HEK293 (cell line): Measurements from ENCODE around the gene TNFRSF8.

Experiments
- CTCF ChIA-PET: fragments of 350-600 bp; formaldehyde crosslinking; extraction: SDS; loops from one replicate; lab custom pipeline; 2021; ENCODE audit warnings: antibody characterized with exemption; lab: Yijun Ruan, JAX
- POLR2A ChIA-PET: fragments of 300-600 bp; formaldehyde crosslinking; extraction: SDS; loops from one replicate; lab custom pipeline; 2020; ENCODE audit warnings: antibody characterized with exemption, inconsistent platforms; lab: Yijun Ruan, JAX
- H3K27ac ChIP-seq: fragments of 200-500 bp; sonication (Bioruptor generic); 2 replicates; pipeline ENCODE4 v1.5.1; 2014; ENCODE audit warnings: low read depth, low read length, control low read depth, inconsistent platforms; ENCODE audit errors: extremely low read depth
- H3K36me3 ChIP-seq, 2 experiments: fragments of 200-500 bp in 1 of 2; sonication (Bioruptor generic) in 1 of 2; 1 replicate in 1 of 2; 2 replicates in 1 of 2; pipeline ENCODE4 v1.5.1; 2014 to 2017; ENCODE audit warnings: inconsistent platforms in 2 of 2, low read length in 2 of 2; ENCODE audit not compliant: control insufficient read depth in 2 of 2, insufficient read depth in 1 of 2
- H3K4me1 ChIP-seq: fragments of 200-500 bp; sonication (Bioruptor generic); 2 replicates; pipeline ENCODE4 v1.5.1; 2014; ENCODE audit warnings: mild to moderate bottlenecking, low read length, inconsistent platforms; ENCODE audit not compliant: control insufficient read depth, insufficient read depth
- H3K4me3 ChIP-seq: 2 replicates; pipeline ENCODE4 v1.5.1; 2011; ENCODE audit warnings: low read depth, mild to moderate bottlenecking, control low read depth, low read length, moderate library complexity
- H3K9me3 ChIP-seq: fragments of 200-500 bp; sonication (Bioruptor generic); 2 replicates; pipeline ENCODE4 v1.5.1; 2014; ENCODE audit warnings: low read depth, low read length, inconsistent platforms; ENCODE audit not compliant: control insufficient read depth, insufficient read depth
- BCL6B ChIP-seq: fragments of 450-650 bp; formaldehyde crosslinking; IDR thresholded peaks from 2 replicates; pipeline ENCODE4 v1.5.1; 2017; ENCODE audit warnings: missing biosample characterization, missing genetic modification characterization
- GLIS1 ChIP-seq: fragments of 450-650 bp; formaldehyde crosslinking; IDR thresholded peaks from 2 replicates; pipeline ENCODE4 v1.5.1; 2016; ENCODE audit warnings: missing biosample characterization, missing genetic modification characterization
- KLF8 ChIP-seq: fragments of 450-650 bp; formaldehyde crosslinking; IDR thresholded peaks from 2 replicates; pipeline ENCODE4 v1.5.1; 2016; ENCODE audit warnings: missing biosample characterization, missing genetic modification characterization
- PATZ1 ChIP-seq: fragments of 450-650 bp; formaldehyde crosslinking; IDR thresholded peaks from 2 replicates; pipeline ENCODE4 v1.5.1; 2016; ENCODE audit warnings: missing biosample characterization, missing genetic modification characterization
- PRDM1 ChIP-seq: fragments of 450-650 bp; formaldehyde crosslinking; IDR thresholded peaks from 2 replicates; pipeline ENCODE4; 2016; ENCODE audit warnings: missing biosample characterization, missing genetic modification characterization
- PRDM10 ChIP-seq: fragments of 450-650 bp; formaldehyde crosslinking; IDR thresholded peaks from 2 replicates; pipeline ENCODE4 v1.5.1; 2016; ENCODE audit warnings: missing biosample characterization, missing genetic modification characterization
- SP2 ChIP-seq: fragments of 450-650 bp; formaldehyde crosslinking; IDR thresholded peaks from 2 replicates; pipeline ENCODE4 v1.5.1; 2016; ENCODE audit warnings: missing biosample characterization, missing genetic modification characterization
- SP7 ChIP-seq: fragments of 450-650 bp; formaldehyde crosslinking; IDR thresholded peaks from 2 replicates; pipeline ENCODE4 v1.5.1; 2016; ENCODE audit warnings: missing biosample characterization, missing genetic modification characterization
- ZFP69B ChIP-seq: fragments of 450-650 bp; formaldehyde crosslinking; IDR thresholded peaks from 2 replicates; pipeline ENCODE4 v1.5.1; 2016; ENCODE audit warnings: missing biosample characterization, missing genetic modification characterization
- ZIC2 ChIP-seq: fragments of 450-650 bp; formaldehyde crosslinking; IDR thresholded peaks from 2 replicates; pipeline ENCODE4 v1.5.1; 2016; ENCODE audit warnings: missing biosample characterization, missing genetic modification characterization
- ZNF121 ChIP-seq: fragments of 450-650 bp; formaldehyde crosslinking; IDR thresholded peaks from 2 replicates; pipeline ENCODE4 v1.5.1; 2016; ENCODE audit warnings: missing biosample characterization, missing genetic modification characterization
- ZNF18 ChIP-seq: fragments of 450-650 bp; formaldehyde crosslinking; IDR thresholded peaks from 2 replicates; pipeline ENCODE4 v1.5.1; 2016; ENCODE audit warnings: missing biosample characterization, missing genetic modification characterization
- ZNF184 ChIP-seq: fragments of 450-650 bp; IDR thresholded peaks from 2 replicates; pipeline ENCODE4 v1.5.1; 2018; ENCODE audit warnings: missing biosample characterization, mild to moderate bottlenecking, missing genetic modification characterization
- ZNF266 ChIP-seq: fragments of 450-650 bp; formaldehyde crosslinking; IDR thresholded peaks from 2 replicates; pipeline ENCODE4 v1.5.1; 2016; ENCODE audit warnings: missing biosample characterization, missing genetic modification characterization, low read depth
- ZNF335 ChIP-seq: fragments of 450-650 bp; formaldehyde crosslinking; conservative IDR thresholded peaks from 2 replicates; pipeline ENCODE4 v1.5.1; 2016; ENCODE audit warnings: missing biosample characterization, missing genetic modification characterization
- ZNF341 ChIP-seq: fragments of 450-650 bp; formaldehyde crosslinking; IDR thresholded peaks from 2 replicates; pipeline ENCODE4; 2016; ENCODE audit warnings: low read depth, missing biosample characterization, missing genetic modification characterization
- ZNF366 ChIP-seq: fragments of 450-650 bp; formaldehyde crosslinking; conservative IDR thresholded peaks from 2 replicates; pipeline ENCODE4 v1.5.1; 2016; ENCODE audit warnings: missing biosample characterization, missing genetic modification characterization
- ZNF513 ChIP-seq: fragments of 450-650 bp; IDR thresholded peaks from 2 replicates; pipeline ENCODE4 v1.5.1; 2018; ENCODE audit warnings: missing biosample characterization, missing genetic modification characterization
- ZNF580 ChIP-seq: fragments of 450-650 bp; formaldehyde crosslinking; IDR thresholded peaks from 2 replicates; pipeline ENCODE4 v1.5.1; 2016; ENCODE audit warnings: missing biosample characterization, missing genetic modification characterization
- ZNF600 ChIP-seq: fragments of 450-650 bp; formaldehyde crosslinking; IDR thresholded peaks from 2 replicates; pipeline ENCODE4 v1.5.1; 2016; ENCODE audit warnings: missing biosample characterization, missing genetic modification characterization
- ZNF629 ChIP-seq: fragments of 450-650 bp; formaldehyde crosslinking; IDR thresholded peaks from 2 replicates; pipeline ENCODE4 v1.5.1; 2017; ENCODE audit warnings: missing biosample characterization, missing genetic modification characterization
- ZNF639 ChIP-seq: fragments of 450-650 bp; formaldehyde crosslinking; IDR thresholded peaks from 2 replicates; pipeline ENCODE4 v1.5.1; 2016; ENCODE audit warnings: missing biosample characterization, missing genetic modification characterization
- ZNF654 ChIP-seq: fragments of 450-650 bp; formaldehyde crosslinking; IDR thresholded peaks from 2 replicates; pipeline ENCODE4 v1.5.1; 2016; ENCODE audit warnings: low read depth, missing biosample characterization, missing genetic modification characterization
- ZNF677 ChIP-seq: fragments of 450-650 bp; IDR thresholded peaks from 2 replicates; pipeline ENCODE4 v1.5.0; 2018; ENCODE audit warnings: missing biosample characterization, mild to moderate bottlenecking, missing genetic modification characterization, moderate library complexity
- ZNF76 ChIP-seq: fragments of 450-650 bp; formaldehyde crosslinking; IDR thresholded peaks from 2 replicates; pipeline ENCODE4; 2016; ENCODE audit warnings: low read depth, missing biosample characterization, missing genetic modification characterization, borderline replicate concordance

Gene TNFRSF8

GRCh38 chr1:12052008-12052573 is 11.0 kb upstream of the TNFRSF8 start:
- Histone ChIP-seq H3K36me3 (no peaks in the 10 kb centered on the region), H3K27ac (no peak overlapping the region), H3K9me3 (no peaks in the 10 kb centered on the region), H3K4me1 (no peaks in the 10 kb centered on the region), H3K4me3 (no peak overlapping the region)
- ChIA-PET CTCF (interaction anchor here (0.9 to 2.3 kb wide), 3 partner anchors 27 to 214 kb away, joined by 3 to 15 read pairs (median 3); no protein-coding TSS in a partner anchor), POLR2A (interaction anchor here (0.9 kb wide), 1 partner anchor 33 kb away, joined by 3 read pairs; the partner anchor contains the start of gene MIIP)
- peak; percentile 41; the same call in 1 of the 2 replicates for TF ChIP-seq ZNF600
- TF ChIP-seq ZNF184 (tag by site-specific recombination), result peak; percentile 59; the same call in 1 of the 2 replicates
- 0 out of 2 replicates have a peak, but pooled peaks have one; percentile 28 for TF ChIP-seq ZNF366 (tag by site-specific recombination)
- TF ChIP-seq ZNF18, result no peak
- 0 out of 2 replicates have a peak, but pooled peaks have one; percentile 14 for TF ChIP-seq ZNF76
- peak; percentile 42 for TF ChIP-seq SP2 (tag by site-specific recombination)
- TF ChIP-seq KLF8 (tag by site-specific recombination), result peak; percentile 43
- TF ChIP-seq ZNF677, result no peak
- peak; percentile 65; the same call in 1 of the 2 replicates for TF ChIP-seq ZFP69B (tag by site-specific recombination)
- peak; percentile 30; the same call in 1 of the 2 replicates for TF ChIP-seq SP7 (tag by site-specific recombination)
- TF ChIP-seq ZNF639 (tag by site-specific recombination), result no peak
- no peak for TF ChIP-seq BCL6B (tag by site-specific recombination)
- TF ChIP-seq ZNF654 (tag by site-specific recombination), result no peak
- TF ChIP-seq PATZ1 (tag by site-specific recombination), result peak; percentile 81
- peak; percentile 65 for TF ChIP-seq ZIC2 (tag by site-specific recombination)
- TF ChIP-seq ZNF341 (tag by site-specific recombination), result peak; percentile 77
- TF ChIP-seq ZNF121 (tag by site-specific recombination), result no peak
- TF ChIP-seq ZNF629 (tag by site-specific recombination), result 0 out of 2 replicates have a peak, but pooled peaks have one; percentile 57
- no peak for TF ChIP-seq ZNF513
- peak; percentile 76 for TF ChIP-seq GLIS1
- TF ChIP-seq PRDM1 (tag by site-specific recombination), result peak; percentile 52; the same call in 1 of the 2 replicates
- peak; percentile 87 for TF ChIP-seq ZNF335 (tag by site-specific recombination)
- TF ChIP-seq ZNF580 (tag by site-specific recombination), result no peak
- TF ChIP-seq ZNF266 (tag by site-specific recombination), result no peak
- peak; percentile 29; the same call in 1 of the 2 replicates for TF ChIP-seq PRDM10 (tag by site-specific recombination)
